HFF-Myc (cell line): ENCODE results near the gene MXRA7.

Source experiments
- DNase-seq: peaks from one replicate; pipeline ENCODE4 v3.0.0-alpha.2; 2011; ENCODE audit warnings: low read depth; ENCODE audit errors: extremely low read depth
- H3K4me3 ChIP-seq: replicated peaks from 2 replicates; pipeline ENCODE4 v1.5.1; 2011; ENCODE audit warnings: low read depth, mild to moderate bottlenecking, control low read depth, low read length
- TF ChIP-seq, protein P1 (sequence below): IDR thresholded peaks from 2 replicates; pipeline ENCODE4 v1.5.1; 2012; ENCODE audit warnings: mild to moderate bottlenecking, low read depth, low read length, control low read depth; ENCODE audit errors: missing control alignments

MXRA7 gene

DNA sequence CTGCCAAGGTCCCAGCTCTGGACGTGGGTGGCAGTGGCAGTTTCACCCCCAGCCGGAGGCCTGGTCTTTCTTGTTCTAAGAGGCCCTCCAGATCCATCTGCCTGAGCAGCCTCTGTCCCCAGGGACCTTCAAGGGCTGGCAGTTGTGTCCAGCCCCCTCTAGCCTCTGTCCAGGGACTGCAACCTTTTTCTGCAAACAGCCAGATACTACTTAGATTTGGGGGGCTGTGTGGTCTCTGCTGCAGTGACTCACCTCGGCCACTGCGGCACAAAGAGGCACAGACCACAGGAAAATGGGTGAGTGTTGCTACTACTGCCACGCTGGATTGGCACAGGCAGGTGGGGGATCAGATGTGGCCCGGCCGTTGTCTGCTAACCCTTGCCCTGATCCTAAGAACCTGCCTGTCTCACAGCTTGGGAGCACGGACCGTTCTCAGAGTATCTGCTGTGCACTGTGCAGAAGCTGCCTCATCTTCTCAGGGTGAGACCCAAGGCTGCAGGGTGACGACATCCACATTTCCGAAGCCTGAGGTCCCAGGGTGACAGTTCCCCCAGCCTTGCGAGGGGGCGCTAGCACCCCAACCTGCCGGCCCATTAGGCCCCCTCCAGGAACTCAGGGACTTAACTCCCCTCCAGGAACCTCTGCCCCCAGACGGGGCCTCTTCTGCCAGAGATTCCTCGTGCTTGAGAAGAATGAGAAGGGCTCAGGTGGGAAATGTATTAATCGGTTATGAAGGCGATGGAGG is 27.6 kb downstream of the MXRA7 start:
- TF ChIP-seq, protein P1, sequence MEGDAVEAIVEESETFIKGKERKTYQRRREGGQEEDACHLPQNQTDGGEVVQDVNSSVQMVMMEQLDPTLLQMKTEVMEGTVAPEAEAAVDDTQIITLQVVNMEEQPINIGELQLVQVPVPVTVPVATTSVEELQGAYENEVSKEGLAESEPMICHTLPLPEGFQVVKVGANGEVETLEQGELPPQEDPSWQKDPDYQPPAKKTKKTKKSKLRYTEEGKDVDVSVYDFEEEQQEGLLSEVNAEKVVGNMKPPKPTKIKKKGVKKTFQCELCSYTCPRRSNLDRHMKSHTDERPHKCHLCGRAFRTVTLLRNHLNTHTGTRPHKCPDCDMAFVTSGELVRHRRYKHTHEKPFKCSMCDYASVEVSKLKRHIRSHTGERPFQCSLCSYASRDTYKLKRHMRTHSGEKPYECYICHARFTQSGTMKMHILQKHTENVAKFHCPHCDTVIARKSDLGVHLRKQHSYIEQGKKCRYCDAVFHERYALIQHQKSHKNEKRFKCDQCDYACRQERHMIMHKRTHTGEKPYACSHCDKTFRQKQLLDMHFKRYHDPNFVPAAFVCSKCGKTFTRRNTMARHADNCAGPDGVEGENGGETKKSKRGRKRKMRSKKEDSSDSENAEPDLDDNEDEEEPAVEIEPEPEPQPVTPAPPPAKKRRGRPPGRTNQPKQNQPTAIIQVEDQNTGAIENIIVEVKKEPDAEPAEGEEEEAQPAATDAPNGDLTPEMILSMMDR: no peak
- no peak for DNase-seq
- H3K4me3 ChIP-seq: no peak overlapping the region

DNA sequence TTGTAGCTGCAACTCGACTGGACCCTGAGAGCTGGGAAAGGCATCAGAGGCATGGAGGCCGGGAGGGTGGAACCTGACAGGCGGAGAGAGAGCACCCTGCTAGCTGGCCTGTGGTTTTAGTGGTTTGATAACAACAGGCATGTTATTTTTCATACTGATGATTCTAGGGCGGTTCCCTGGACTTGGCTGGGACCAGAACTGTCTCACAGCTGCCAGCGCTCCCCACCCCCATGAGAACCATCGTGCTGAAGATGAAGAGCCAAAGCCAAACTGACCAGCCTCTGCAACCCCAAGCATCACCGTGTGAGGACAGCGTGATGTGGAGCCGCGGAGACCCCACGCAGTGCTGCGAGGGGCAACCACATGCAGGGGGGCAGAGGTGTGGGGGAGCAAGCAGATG is 28.5 kb downstream of the MXRA7 start:
- DNase-seq: no peak
- no peak overlapping the region for H3K4me3 ChIP-seq
- TF ChIP-seq, protein P1: no peak

DNA sequence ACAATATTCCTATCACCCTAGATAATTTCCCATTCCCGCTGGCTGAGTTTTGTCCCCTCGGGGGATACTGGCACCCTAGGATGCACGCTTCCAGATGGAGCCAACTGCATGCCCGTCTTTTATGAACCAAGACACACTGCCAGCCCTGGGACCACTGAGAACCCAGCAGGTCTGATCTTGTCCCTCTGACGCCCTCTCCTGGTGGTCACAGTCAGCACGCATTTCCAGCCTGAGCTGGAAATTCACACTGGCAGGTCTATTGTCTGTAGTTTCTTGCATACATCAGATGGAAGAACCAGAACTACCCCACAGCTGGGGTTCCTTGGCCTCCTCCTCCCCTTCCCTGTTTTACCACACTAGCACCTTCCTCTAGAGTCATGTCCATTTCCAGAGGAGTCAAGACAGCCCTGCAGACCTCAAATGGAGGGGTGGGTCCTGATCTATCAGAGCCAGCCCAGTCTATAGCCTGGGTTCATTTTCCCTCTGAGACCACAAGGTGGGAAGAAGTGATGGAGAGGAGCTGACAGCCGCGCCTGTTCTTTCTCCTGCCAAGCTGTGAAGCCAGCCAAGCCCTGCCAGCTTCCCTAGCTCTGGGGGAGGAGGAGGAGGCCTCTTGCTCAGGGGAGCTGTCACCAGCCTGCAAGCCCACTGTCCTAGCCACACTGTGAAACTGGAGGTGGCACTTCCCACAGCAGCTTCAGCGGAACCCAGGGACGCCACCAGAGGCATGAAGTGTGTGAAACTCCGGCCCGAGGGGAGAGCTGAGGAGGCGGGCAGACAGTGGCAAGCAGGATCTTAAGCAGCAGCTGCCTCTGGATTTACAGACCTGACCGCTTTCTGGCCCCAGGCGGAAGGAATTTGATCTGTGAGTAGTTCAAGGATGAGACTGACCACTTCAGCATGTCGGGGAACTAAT is 29.3 kb downstream of the MXRA7 start:
- DNase-seq: no peak
- TF ChIP-seq, protein P1: peak; percentile 86
- H3K4me3 ChIP-seq: no peak overlapping the region

DNA sequence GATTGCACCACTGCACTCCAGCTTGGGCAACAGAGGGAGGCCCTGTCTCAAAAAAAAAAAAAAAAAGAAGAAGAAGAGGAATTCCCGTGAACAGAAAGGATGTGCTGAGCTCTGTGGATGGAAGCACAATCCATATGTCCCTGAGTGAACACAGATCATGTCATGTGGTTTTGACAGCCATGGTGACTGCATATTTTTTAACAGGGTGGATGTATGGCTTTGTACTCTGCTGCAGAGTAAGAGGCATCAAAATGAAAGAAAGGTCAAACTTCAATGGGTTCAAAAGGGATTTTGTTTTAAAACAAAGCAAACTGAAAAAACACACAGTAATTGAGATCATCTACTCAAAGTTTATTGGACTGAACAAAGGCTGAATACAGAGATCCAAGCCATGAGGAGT is 31.5 kb downstream of the MXRA7 start:
- no peak overlapping the region for H3K4me3 ChIP-seq
- DNase-seq: no peak
- TF ChIP-seq, protein P1: no peak

DNA sequence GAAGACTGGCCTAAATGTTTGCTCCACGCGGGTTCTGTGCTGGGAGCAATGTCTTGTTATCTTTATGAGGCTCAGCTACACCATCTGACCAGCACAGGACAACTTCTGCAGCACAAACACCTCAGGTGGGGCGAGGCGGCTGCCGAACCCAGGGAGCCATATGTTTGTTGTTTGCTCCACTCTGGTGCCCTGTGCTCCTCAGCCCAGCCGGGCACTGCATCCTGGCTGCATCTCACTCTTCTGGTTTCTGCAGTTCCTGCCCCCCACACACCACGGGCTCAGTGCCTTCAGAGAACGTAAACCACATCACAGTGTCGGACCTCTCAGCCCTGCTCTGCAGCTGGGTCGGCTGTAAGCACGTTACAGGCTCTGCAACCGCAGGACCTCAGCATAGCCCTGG is 32.4 kb downstream of the MXRA7 start:
- TF ChIP-seq, protein P1: no peak
- no peak overlapping the region for H3K4me3 ChIP-seq
- no peak for DNase-seq

DNA sequence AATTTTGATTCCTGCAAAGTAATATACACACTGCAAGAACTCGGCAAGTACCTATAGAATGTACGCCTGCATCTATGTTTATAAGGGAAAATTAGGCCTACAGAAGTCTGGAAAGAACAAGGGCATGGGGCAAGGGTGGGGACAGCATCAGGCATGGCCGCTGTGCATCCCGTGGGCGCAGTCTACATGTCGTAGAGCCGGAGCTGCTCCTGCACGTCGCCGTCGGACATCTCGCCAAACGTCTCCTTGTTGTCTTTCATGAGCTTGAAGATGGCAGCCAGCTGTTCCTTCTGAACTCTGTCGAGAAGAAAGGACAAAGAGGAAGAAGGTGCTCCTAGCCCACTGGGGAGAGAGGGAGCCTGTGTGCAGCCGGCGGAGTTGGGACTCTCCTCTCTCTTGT is 33.4 kb downstream of the MXRA7 start:
- no peak for DNase-seq
- H3K4me3 ChIP-seq: no peak overlapping the region
- TF ChIP-seq, protein P1: no peak
